Ishikawa (cell line): Measurements from ENCODE around the gene PDE2A.

Experiments used
- CEBPB ChIP-seq: IDR thresholded peaks from 2 replicates; pipeline ENCODE4 v1.6.1; 2012
- EGR1 ChIP-seq: IDR thresholded peaks from 2 replicates; pipeline ENCODE4 v1.6.1; 2012
- EP300 ChIP-seq: IDR thresholded peaks from 2 replicates; pipeline ENCODE4 v1.6.1; 2012; ENCODE audit warnings: borderline replicate concordance
- MAX ChIP-seq: IDR thresholded peaks from 2 replicates; pipeline ENCODE4 v1.6.1; 2012
- NFIC ChIP-seq: IDR thresholded peaks from 2 replicates; pipeline ENCODE4 v1.6.1; 2012
- USF1 ChIP-seq: IDR thresholded peaks from 2 replicates; pipeline ENCODE4 v1.6.1; 2012
- YY1 ChIP-seq: IDR thresholded peaks from 2 replicates; pipeline ENCODE4 v1.6.1; 2012; ENCODE audit warnings: low read depth

- no peak for TF ChIP-seq USF1
- no peak for TF ChIP-seq EP300
- no peak for TF ChIP-seq NFIC
- no peak for TF ChIP-seq MAX
- TF ChIP-seq CEBPB: no peak
- TF ChIP-seq YY1: no peak
- TF ChIP-seq EGR1: no peak
These were observed 100.3 kb downstream of the PDE2A start for GRCh38 chr11:72573855-72574445.
